ENCODE data around the gene KIAA1217.
"Not testable (repeated sequence)": the region's sequence is repeated elsewhere in the genome, so short reads cannot be mapped to it uniquely, and the experiment has no call there.

The KIAA1217 gene

GRCh38 chr10:24445958-24446357 lies 237.0 kb downstream of the KIAA1217 start:
- not testable (repeated sequence) for DNase-seq

GRCh38 chr10:24446739-24447138 lies 237.8 kb downstream of the KIAA1217 start:
- DNase-seq: no peak

- DNase-seq: no peak
These were observed 239.5 kb downstream of the KIAA1217 start for GRCh38 chr10:24448351-24448999.

- DNase-seq: no peak
These were observed 240.4 kb downstream of the KIAA1217 start for GRCh38 chr10:24449321-24449740.

GRCh38 chr10:24449769-24450310 lies 240.9 kb downstream of the KIAA1217 start:
- DNase-seq: no peak

- DNase-seq: no peak
These were observed 242.4 kb downstream of the KIAA1217 start for GRCh38 chr10:24451325-24451820.

GRCh38 chr10:24452030-24452429 lies 243.1 kb downstream of the KIAA1217 start:
- DNase-seq: no peak

GRCh38 chr10:24453404-24453830 lies 244.5 kb downstream of the KIAA1217 start:
- no peak for DNase-seq

GRCh38 chr10:24453973-24454372 lies 245.0 kb downstream of the KIAA1217 start:
- no peak for DNase-seq

- no peak for DNase-seq
These were observed 246.5 kb downstream of the KIAA1217 start for GRCh38 chr10:24455447-24455846.

- no peak for DNase-seq
These were observed 247.4 kb downstream of the KIAA1217 start for GRCh38 chr10:24456322-24456721.

GRCh38 chr10:24457661-24458318 lies 248.9 kb downstream of the KIAA1217 start:
- DNase-seq: no peak

- no peak for DNase-seq
These were observed 250.9 kb downstream of the KIAA1217 start for GRCh38 chr10:24459836-24460235.

- DNase-seq: no peak
These were observed 253.4 kb downstream of the KIAA1217 start for GRCh38 chr10:24462291-24462813.

GRCh38 chr10:24462889-24463552 lies 254.1 kb downstream of the KIAA1217 start:
- no peak for DNase-seq

- DNase-seq: no peak
These were observed 254.9 kb downstream of the KIAA1217 start for GRCh38 chr10:24463611-24464426.

- DNase-seq: no peak
These were observed 256.4 kb downstream of the KIAA1217 start for GRCh38 chr10:24465124-24465874.

- no peak for DNase-seq
These were observed 257.2 kb downstream of the KIAA1217 start for GRCh38 chr10:24465891-24466818.

GRCh38 chr10:24467136-24467535 lies 258.2 kb downstream of the KIAA1217 start:
- no peak for DNase-seq

GRCh38 chr10:24467605-24468004 lies 258.7 kb downstream of the KIAA1217 start:
- no peak for DNase-seq

Measured in midbrain (tissue), 1 donor.